ENCODE results near the gene CDH23. TPM values are rescaled to one million over a fixed set of nuclear protein-coding genes. Genes with fewer than 3 reads are reported as not detected.

Gene CDH23
- total and polyA plus RNA-seq, 8 donors = 1.8 to 22.8 (median 3.0) TPM

DNA sequence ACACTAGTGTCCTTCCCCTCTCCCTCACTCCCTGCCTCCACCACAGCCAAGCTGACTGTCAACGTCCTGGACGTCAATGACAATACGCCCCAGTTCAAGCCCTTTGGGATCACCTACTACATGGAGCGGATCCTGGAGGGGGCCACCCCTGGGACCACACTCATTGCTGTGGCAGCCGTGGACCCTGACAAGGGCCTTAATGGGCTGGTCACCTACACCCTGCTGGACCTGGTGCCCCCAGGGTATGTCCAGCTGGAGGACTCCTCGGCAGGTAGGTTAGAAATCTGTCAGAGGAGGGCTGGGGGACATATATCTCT, 401.5 kb downstream of the CDH23 start:
- ATAC-seq (no peak), DNase-seq (no peak)
- TF ChIP-seq, protein P1, sequence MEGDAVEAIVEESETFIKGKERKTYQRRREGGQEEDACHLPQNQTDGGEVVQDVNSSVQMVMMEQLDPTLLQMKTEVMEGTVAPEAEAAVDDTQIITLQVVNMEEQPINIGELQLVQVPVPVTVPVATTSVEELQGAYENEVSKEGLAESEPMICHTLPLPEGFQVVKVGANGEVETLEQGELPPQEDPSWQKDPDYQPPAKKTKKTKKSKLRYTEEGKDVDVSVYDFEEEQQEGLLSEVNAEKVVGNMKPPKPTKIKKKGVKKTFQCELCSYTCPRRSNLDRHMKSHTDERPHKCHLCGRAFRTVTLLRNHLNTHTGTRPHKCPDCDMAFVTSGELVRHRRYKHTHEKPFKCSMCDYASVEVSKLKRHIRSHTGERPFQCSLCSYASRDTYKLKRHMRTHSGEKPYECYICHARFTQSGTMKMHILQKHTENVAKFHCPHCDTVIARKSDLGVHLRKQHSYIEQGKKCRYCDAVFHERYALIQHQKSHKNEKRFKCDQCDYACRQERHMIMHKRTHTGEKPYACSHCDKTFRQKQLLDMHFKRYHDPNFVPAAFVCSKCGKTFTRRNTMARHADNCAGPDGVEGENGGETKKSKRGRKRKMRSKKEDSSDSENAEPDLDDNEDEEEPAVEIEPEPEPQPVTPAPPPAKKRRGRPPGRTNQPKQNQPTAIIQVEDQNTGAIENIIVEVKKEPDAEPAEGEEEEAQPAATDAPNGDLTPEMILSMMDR (IDR thresholded peaks at IDR 0.05) = no peak
- peaks cover 0 to 18% of the 10 kb centered on the region in 2 donors for H3K4me1 ChIP-seq
- no peak overlapping the region for H3K27ac ChIP-seq
- H3K36me3 ChIP-seq = no peaks in the 10 kb centered on the region
- no peaks in the 10 kb centered on the region for H3K9me3 ChIP-seq
- intact Hi-C loops (cut with DNase I) = no loop called here
- H3K4me3 ChIP-seq = no peak overlapping the region
- H3K27me3 ChIP-seq = no peaks in the 10 kb centered on the region

DNA sequence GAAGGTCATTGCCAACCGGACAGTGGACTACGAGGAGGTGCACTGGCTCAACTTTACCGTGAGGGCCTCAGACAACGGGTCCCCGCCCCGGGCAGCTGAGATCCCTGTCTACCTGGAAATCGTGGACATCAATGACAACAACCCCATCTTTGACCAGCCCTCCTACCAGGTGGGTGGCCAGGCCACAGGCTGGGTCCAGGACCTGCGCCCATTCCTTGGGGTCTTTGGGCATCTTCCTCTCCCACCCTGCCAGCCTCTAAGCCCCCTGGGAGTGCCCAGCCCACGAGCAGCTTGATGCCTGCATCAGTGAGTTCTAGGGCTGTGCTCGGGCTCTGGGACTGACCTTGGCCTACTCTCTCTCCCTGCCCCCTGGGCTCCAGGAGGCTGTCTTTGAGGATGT, 402.4 kb downstream of the CDH23 start:
- DNase-seq (no peak), ATAC-seq (no peak)
- no peak overlapping the region for H3K4me3 ChIP-seq
- intact Hi-C loops (cut with DNase I) = no loop called here
- H3K9me3 ChIP-seq = no peaks in the 10 kb centered on the region
- H3K27me3 ChIP-seq = no peaks in the 10 kb centered on the region
- TF ChIP-seq, protein P1 (IDR thresholded peaks at IDR 0.05) = no peak
- H3K36me3 ChIP-seq = no peaks in the 10 kb centered on the region
- no peak overlapping the region for H3K27ac ChIP-seq
- peaks cover 0 to 21% of the 10 kb centered on the region in 2 donors for H3K4me1 ChIP-seq

DNA sequence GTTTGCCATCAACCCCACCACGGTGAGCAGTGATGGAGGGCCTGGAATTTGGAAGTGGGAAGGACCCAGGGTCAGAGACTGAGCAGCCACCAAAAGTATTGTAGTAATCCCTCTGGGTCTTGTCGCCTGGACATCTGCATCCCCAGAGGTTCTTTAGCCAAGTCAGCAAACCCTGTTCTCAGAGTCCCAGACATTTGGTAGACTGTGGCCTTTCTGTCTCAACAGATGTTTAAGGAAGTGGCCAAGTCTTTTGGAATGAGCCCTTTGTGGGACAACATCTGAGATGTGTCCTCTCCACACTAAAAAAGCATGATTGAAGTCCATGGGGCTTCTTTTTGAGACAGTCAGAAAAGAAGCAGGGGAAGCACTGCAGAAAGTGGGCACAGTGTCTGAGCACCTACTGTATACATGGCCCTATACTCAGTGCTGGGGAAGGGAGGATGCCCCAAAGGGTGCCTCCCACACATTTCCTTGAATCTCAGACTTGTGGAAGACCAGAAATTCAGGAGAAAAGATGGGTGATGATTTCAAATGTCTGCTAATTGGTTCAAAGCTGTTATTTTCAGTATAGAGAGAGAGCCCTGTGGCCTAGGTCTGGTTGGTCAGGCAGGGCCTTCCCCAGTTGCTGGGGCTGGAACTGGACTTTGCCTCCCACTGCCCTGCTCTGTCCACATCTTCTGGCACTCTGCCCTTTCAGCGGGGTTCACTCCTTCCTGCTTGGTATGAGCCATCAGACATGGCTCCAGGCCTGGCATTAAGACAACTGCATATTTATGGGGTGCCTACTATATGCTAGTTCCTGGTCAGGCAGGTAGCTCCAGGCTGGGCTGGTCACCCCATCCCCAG, 403.1 kb downstream of the CDH23 start:
- H3K4me1 ChIP-seq = peaks cover 0 to 28% of the 10 kb centered on the region in 2 donors
- TF ChIP-seq, protein P1 (IDR thresholded peaks at IDR 0.05) = no peak
- H3K9me3 ChIP-seq = no peaks in the 10 kb centered on the region
- no peak for ATAC-seq
- no peak overlapping the region for H3K27ac ChIP-seq
- H3K4me3 ChIP-seq = no peak overlapping the region
- no peaks in the 10 kb centered on the region for H3K36me3 ChIP-seq
- no peak for DNase-seq
- intact Hi-C loops (cut with DNase I) = no loop called here
- no peaks in the 10 kb centered on the region for H3K27me3 ChIP-seq

DNA sequence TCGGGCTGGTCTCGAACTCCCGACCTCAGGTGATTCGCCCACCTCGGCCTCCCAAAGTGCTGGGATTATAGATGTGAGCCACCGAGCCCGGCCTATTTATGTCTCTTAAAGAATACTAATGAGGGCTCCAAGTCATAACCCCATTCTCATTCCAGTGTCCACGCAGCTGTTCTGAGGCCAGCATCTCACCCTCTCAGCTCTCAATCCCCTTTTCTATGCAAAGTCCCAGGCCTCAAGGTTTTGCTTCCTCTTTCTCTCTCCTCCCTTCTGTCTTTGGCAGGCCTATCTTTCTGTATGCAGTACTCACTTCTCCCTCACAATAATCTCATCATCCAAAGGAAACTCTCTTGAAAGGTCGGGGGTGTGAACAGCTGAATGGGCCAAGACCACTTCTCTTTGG, 404.6 kb downstream of the CDH23 start:
- DNase-seq (peak in 1 of 4 donors; percentile 18), ATAC-seq (no peak)
- H3K27me3 ChIP-seq = no peaks in the 10 kb centered on the region
- H3K27ac ChIP-seq = no peak overlapping the region
- H3K9me3 ChIP-seq = no peaks in the 10 kb centered on the region
- TF ChIP-seq, protein P1 (IDR thresholded peaks at IDR 0.05) = no peak
- peaks cover 0 to 36% of the 10 kb centered on the region in 2 donors for H3K4me1 ChIP-seq
- H3K4me3 ChIP-seq = no peak overlapping the region
- intact Hi-C loops (cut with DNase I) = no loop called here
- no peaks in the 10 kb centered on the region for H3K36me3 ChIP-seq

DNA sequence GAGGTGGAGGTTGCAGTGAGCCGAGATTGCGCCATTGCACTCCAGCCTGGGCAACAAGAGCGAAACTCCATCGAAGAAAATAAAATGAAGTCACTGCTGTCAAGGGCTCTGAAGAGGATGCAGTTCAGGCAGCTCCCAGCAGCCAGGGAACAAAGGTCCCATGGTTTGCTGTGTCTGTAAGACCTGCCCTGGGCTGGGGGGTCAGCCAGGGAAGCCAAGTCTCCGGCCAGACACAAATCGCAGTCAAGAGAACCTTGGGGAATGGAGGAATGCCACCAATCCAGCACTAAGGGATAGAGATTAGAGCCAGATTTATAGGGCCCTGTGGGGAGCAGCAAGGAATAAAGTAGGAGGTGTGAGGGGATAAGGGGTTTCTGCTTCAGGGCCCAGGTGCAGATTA, 405.5 kb downstream of the CDH23 start:
- peaks cover 0 to 36% of the 10 kb centered on the region in 2 donors for H3K4me1 ChIP-seq
- no peak overlapping the region for H3K4me3 ChIP-seq
- no peak overlapping the region for H3K27ac ChIP-seq
- H3K36me3 ChIP-seq = no peaks in the 10 kb centered on the region
- intact Hi-C loops (cut with DNase I) = no loop called here
- ATAC-seq (no peak), DNase-seq (peak in 1 of 4 donors; percentile 12)
- H3K27me3 ChIP-seq = no peaks in the 10 kb centered on the region
- TF ChIP-seq, protein P1 (IDR thresholded peaks at IDR 0.05) = no peak
- no peaks in the 10 kb centered on the region for H3K9me3 ChIP-seq
